Adrenal gland (tissue), 12 donors: ENCODE results near the gene SRC. TPM values are rescaled to one million over a fixed set of nuclear protein-coding genes. Genes with fewer than 3 reads are reported as not detected.

ENCODE experiments used
- DNase-seq, 7 donors: peaks; one replicate each; pipeline ENCODE4 v3.0.0-alpha.2; 2019 to 2020
- H3K27ac ChIP-seq, 5 donors: fragments of 200-600 bp; sonication (generic) in 4 of 5; 1 replicate in 3 of 5; 2 replicates in 2 of 5; pipeline versions ENCODE4 v1.5.1 to v1.8.0; 2016 to 2020; ENCODE audit warnings: mild to moderate bottlenecking in 1 of 5
- H3K27me3 ChIP-seq: fragments of 200-600 bp; 2 replicates; pipeline ENCODE4 v1.8.0; 2021
- H3K36me3 ChIP-seq, 2 donors: fragments of 200-600 bp; replicated peaks in 1 of 2; 1 replicate in 1 of 2; 2 replicates in 1 of 2; pipeline versions ENCODE4 v1.5.1 to v1.8.0; 2018 to 2022
- H3K4me1 ChIP-seq, 2 donors: fragments of 200-600 bp; replicated peaks in 1 of 2; 1 replicate in 1 of 2; 2 replicates in 1 of 2; pipeline versions ENCODE4 v1.5.1 to v1.8.0; 2018 to 2021
- H3K4me3 ChIP-seq, 4 donors: fragments of 200-600 bp; sonication (generic) in 3 of 4; one replicate each; pipeline ENCODE4 v1.5.1; 2016 to 2018
- H3K9me3 ChIP-seq, 3 donors: fragments of 200-600 bp; sonication (generic) in 1 of 3; replicated peaks in 1 of 3; 1 replicate in 2 of 3; 2 replicates in 1 of 3; pipeline versions ENCODE4 v1.5.1 to v1.8.0; 2016 to 2021
- POLR2A ChIP-seq, 2 donors: fragments of 450-650 bp; IDR thresholded peaks; one replicate each; pipeline ENCODE4 v1.6.1; 2017; ENCODE audit warnings: antibody characterized with exemption in 2 of 2, mild to moderate bottlenecking in 2 of 2, moderate library complexity in 1 of 2
- intact Hi-C, 2 donors: fragments of 100-400 bp; cut with DNase I; formaldehyde crosslinking; loops; one replicate each; pipeline versions ENCODE4 v1.14.1 to v1.15.0; 2022 to 2023
- polyA plus RNA-seq, 3 donors: library from polyadenylated mRNA; stranded (reverse); fragments of 200-250 nt in 2 of 3; fragments of 350-450 nt in 1 of 3; fragmentation: Illumina TruSeq in 1 of 3; extraction: RNeasy Lipid Tissue Mini Kit (QIAGEN cat#74804) in 1 of 3; gene quantifications; one replicate each; pipeline ENCODE4 v1.2.3, GENCODE V29; 2013 to 2014
- total RNA-seq, 9 donors: library from RNA; depleted of rRNA in 4 of 9; stranded (reverse); fragments of >200 nt in 4 of 9; fragments of 120-200 nt in 1 of 9; fragmentation: NEBNext Ultra II Directional in 1 of 9; extraction: Animal tissue kit (Norgen Biotek cat#: 25700) in 1 of 9; gene quantifications; one replicate each; pipeline versions ENCODE4 v1.1.0 to v1.2.4, GENCODE V29; 2013 to 2023
- TF ChIP-seq, protein P1 (sequence below), 6 experiments: fragments of 450-650 bp in 4 of 6; fragments of 200-600 bp in 2 of 6; sonication (generic) in 1 of 6; IDR thresholded peaks; 1 replicate in 5 of 6; 2 replicates in 1 of 6; pipeline versions ENCODE4 v1.5.1 to v1.8.0; 2016 to 2021; ENCODE audit warnings: antibody characterized with exemption in 6 of 6, mild to moderate bottlenecking in 2 of 6, moderate library complexity in 1 of 6
- donor health status: healthy with polysubstance abuse.
- donor health status: Bipolar disorder and iron deficiency.
- donor health status: DM: yes; HTN: yes; CAD: no.
- donor health status: DM: no; HTN: no; CAD: no.
- donor health status: DM: no; HTN: no; CAD: no.
- donor health status: DM: yes; HTN: yes; CAD: no.

Gene SRC
- total and polyA plus RNA-seq, 12 donors: 10.6 to 83.0 (median 52.7) TPM

DNA sequence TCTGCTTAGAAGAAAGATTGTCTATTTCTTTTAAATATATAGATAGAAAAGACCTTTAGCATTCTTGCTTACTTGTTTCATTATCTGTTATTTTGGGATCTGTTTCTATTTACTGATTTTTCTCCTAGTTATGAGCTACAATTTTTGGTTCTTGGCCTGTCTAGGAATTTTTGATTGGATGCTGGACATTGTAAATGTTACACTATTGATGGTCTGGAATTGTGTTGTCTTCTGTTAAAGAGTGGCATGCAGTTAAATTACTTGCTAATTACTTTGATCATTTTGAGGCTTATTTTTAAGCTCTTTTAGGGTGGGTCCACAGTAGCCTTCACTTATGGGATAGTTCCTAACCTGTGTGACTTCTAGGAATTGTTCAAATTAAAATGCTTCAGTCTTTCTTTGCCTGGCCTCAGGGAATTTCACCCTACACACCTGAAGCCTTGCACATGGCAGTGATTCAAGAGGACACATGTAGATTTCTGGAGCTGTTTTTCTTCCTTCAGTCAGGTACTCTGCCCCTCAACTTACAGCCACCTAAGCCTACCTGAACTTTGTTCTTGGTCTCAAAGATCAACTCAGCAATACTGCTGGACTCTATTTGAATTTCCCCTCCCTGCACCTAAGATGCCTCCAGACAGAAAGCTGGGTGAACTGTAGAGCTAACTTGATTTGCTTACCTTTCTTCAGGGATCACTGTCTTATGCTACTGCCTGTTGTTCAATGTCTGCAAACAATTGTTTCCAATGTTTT is 108.9 kb downstream of the SRC start:
- no peak for DNase-seq
- no peak for TF ChIP-seq POLR2A (IDR thresholded peaks at IDR 0.05)
- TF ChIP-seq, protein P1, sequence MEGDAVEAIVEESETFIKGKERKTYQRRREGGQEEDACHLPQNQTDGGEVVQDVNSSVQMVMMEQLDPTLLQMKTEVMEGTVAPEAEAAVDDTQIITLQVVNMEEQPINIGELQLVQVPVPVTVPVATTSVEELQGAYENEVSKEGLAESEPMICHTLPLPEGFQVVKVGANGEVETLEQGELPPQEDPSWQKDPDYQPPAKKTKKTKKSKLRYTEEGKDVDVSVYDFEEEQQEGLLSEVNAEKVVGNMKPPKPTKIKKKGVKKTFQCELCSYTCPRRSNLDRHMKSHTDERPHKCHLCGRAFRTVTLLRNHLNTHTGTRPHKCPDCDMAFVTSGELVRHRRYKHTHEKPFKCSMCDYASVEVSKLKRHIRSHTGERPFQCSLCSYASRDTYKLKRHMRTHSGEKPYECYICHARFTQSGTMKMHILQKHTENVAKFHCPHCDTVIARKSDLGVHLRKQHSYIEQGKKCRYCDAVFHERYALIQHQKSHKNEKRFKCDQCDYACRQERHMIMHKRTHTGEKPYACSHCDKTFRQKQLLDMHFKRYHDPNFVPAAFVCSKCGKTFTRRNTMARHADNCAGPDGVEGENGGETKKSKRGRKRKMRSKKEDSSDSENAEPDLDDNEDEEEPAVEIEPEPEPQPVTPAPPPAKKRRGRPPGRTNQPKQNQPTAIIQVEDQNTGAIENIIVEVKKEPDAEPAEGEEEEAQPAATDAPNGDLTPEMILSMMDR (IDR thresholded peaks at IDR 0.05): no peak
- no peaks in the 10 kb centered on the region for H3K9me3 ChIP-seq

More for the DNA sequence above, 108.9 kb downstream of the SRC start:
- Histone ChIP-seq H3K4me3 (no peak overlapping the region), H3K4me1 (no peaks in the 10 kb centered on the region), H3K27ac (no peak overlapping the region), H3K27me3 (no peaks in the 10 kb centered on the region), H3K36me3 (no peaks in the 10 kb centered on the region)
- intact Hi-C loops: no loop called here

Other genes starting within 250 kb of the SRC start
- gene RPN2, start 166.8 kb upstream of the SRC start, total RNA-seq: 100 to 1,000 TPM; 165 to 340 (median 235) TPM
- gene RPN2, start 166.8 kb upstream of the SRC start, polyA plus RNA-seq: 100 to 1,000 TPM in 1 of 3 donors, 10 to 100 TPM in 2; 35.7 to 403 (median 73.2) TPM
- gene MROH8, start 166.6 kb upstream of the SRC start, total RNA-seq: 1 to 10 TPM; 1.3 to 6.5 (median 3.5) TPM
- 10 to 100 TPM in 1 of 3 donors, 1 to 10 TPM in 2; 4.4 to 13.8 (median 6.6) TPM for gene MROH8, start 166.6 kb upstream of the SRC start, polyA plus RNA-seq
- not detected for gene GHRH, start 84.3 kb upstream of the SRC start, total RNA-seq
- gene GHRH, start 84.3 kb upstream of the SRC start, polyA plus RNA-seq: 10 to 100 TPM in 1 of 3 donors, under 1 TPM in 1, not detected in 1; 0.91 to 26.1 TPM
- 100 to 1,000 TPM in 1 of 9 donors, 10 to 100 TPM in 8; 13.9 to 364 (median 49.6) TPM for gene MANBAL, start 56.5 kb upstream of the SRC start, total RNA-seq
- gene MANBAL, start 56.5 kb upstream of the SRC start, polyA plus RNA-seq: 100 to 1,000 TPM in 1 of 3 donors, 10 to 100 TPM in 2; 53.7 to 101 (median 67.3) TPM
- gene NNAT, start 175.1 kb downstream of the SRC start, total RNA-seq: 10 to 100 TPM in 1 of 9 donors, 1 to 10 TPM in 3, under 1 TPM in 3, not detected in 2; 0.22 to 23.5 (median 6.1) TPM
- 10 to 100 TPM in 2 of 3 donors, 1 to 10 TPM in 1; 6.9 to 21.6 (median 21.3) TPM for gene NNAT, start 175.1 kb downstream of the SRC start, polyA plus RNA-seq
- gene BLCAP, start 181.7 kb downstream of the SRC start, total RNA-seq: 10 to 100 TPM; 50.2 to 80.1 (median 67.0) TPM
- gene BLCAP, start 181.7 kb downstream of the SRC start, polyA plus RNA-seq: 100 to 1,000 TPM in 1 of 3 donors, 10 to 100 TPM in 2; 67.4 to 105 (median 70.6) TPM